ENCODE measurements around the gene NCR1. TPM values are rescaled to one million over a fixed set of nuclear protein-coding genes. Genes with fewer than 3 reads are reported as not detected.
"Not testable (repeated sequence)": the region's sequence is repeated elsewhere in the genome, so short reads cannot be mapped to it uniquely, and the experiment has no call there.

Gene NCR1
- total RNA-seq, 2 experiments from 2014 or later = not detected

DNA sequence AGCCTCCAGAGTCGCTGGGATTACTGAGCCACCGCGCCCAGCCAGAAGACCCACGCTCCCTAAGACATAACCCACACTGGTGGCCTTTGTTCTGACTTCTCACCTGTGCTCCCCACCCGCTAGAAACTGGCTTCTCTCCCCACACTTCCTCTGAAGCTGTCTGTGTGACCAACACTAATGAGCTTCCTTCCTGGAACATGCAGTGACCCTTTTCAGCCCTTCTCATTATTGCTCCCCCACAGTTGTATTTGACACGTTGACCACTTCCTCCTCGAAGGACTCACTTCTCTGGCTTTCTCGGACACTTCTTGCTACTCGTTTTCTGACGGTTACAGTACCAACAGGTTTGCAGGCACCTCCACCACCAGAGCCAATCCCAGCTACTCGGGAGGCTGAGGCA is 10.9 kb downstream of the NCR1 start:
- H3K4me3 Mint-ChIP-seq = no peak overlapping the region
- peaks cover 15% of the 10 kb centered on the region for H3K27me3 Mint-ChIP-seq
- CTCF ChIA-PET = interaction anchor here (1.1 kb wide), 1 partner anchor 36 kb away, joined by 3 read pairs; no protein-coding TSS in a partner anchor
- H3K4me1 Mint-ChIP-seq = no peaks in the 10 kb centered on the region
- POLR2A ChIA-PET = no interaction called here
- ATAC-seq (no peak), DNase-seq (no peak)
- H3K27ac Mint-ChIP-seq = no peak overlapping the region
- H3K9me3 Mint-ChIP-seq (ENCODE audit: low read depth) = no peaks in the 10 kb centered on the region
- H3K36me3 Mint-ChIP-seq (ENCODE audit: low read depth) = no peaks in the 10 kb centered on the region
- intact Hi-C loops (cut with DNase I, micrococcal nuclease) = loop anchor here in 1 of 2 experiments (5.0 kb wide), 1 partner anchor 435 kb away; no protein-coding TSS in a partner anchor

DNA sequence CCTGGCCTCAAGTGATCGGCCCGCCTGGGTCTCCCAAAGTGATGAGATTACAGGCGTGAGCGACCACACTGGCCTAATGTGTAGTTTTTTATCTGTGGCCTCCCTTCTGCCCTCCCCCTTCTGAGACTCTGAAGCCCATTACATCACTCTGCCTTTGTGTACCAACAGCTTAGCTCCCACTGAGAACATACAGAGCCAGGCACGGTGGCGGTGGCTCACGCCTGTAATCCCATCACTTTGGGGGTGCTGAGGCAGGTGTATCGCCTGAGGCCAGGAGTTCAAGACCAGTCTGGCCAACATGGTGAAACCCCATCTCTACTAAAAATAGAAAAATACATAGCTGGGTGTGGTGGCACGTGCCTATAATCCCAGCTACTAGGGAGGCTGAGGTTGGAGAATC is 12.6 kb downstream of the NCR1 start:
- ATAC-seq (no peak), DNase-seq (no peak)
- ChIA-PET POLR2A (no interaction called here), CTCF (interaction anchor here (0.7 kb wide), 1 partner anchor 31 kb away, joined by 4 read pairs; no protein-coding TSS in a partner anchor)
- no peaks in the 10 kb centered on the region for H3K9me3 Mint-ChIP-seq (ENCODE audit: low read depth)
- intact Hi-C loops (cut with DNase I, micrococcal nuclease) = loop anchor here in 1 of 2 experiments (5.0 kb wide), 1 partner anchor 436 kb away; no protein-coding TSS in a partner anchor
- H3K27me3 Mint-ChIP-seq = peaks cover 14% of the 10 kb centered on the region
- no peak overlapping the region for H3K27ac Mint-ChIP-seq
- H3K36me3 Mint-ChIP-seq (ENCODE audit: low read depth) = no peaks in the 10 kb centered on the region
- H3K4me3 Mint-ChIP-seq = no peak overlapping the region
- no peaks in the 10 kb centered on the region for H3K4me1 Mint-ChIP-seq

DNA sequence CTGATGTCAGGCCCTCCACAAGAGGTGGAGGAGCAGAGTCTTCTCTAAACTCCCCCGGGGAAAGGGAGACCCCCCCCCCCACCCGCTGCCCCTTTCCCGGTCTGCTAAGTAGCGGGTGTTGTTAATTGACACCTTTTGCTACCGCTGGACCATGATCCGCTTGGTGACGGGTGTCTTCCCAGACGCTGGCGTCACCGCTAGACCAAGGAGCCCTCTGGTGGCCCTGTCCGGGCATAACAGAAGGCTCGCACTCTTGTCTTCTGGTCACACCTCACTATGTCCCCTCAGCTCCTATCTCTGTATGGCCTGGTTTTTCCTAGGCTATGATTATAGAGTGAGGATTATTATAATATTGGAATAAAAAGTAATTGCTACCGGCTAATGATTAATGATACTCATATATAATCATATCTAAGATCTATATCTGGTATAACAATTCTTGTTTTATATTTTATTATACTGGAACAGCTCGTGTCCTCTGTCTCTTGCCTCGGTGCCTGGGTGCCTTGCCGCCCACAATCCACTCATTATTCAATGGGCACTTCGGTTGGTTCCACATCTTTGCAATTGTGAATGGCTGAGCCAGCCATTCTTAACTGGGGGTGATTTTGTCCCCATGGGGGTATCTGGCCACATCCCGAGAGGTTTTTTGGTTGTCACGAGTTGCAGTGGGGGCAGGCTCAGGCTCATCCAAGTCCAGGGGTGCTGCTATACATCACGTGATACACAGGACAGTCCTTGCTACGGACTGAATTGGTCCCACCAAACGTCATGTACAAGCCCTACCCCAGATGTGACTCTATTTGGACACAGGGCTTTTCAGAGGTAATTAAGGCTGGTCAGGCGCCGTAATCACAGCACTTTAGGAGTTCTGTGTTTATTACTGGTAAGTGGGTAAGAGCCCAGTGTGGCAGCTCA is 14.0 kb downstream of the NCR1 start:
- H3K4me3 Mint-ChIP-seq; H3K27ac Mint-ChIP-seq; H3K9me3 Mint-ChIP-seq (ENCODE audit: low read depth); ATAC-seq; POLR2A ChIA-PET; CTCF ChIA-PET; H3K4me1 Mint-ChIP-seq; H3K36me3 Mint-ChIP-seq (ENCODE audit: low read depth): not testable (repeated sequence)
- intact Hi-C loops (cut with DNase I, micrococcal nuclease) = loop anchor here in 1 of 2 experiments (5.0 to 10.0 kb wide), 2 partner anchors 245 to 438 kb away; no protein-coding TSS in a partner anchor
- H3K27me3 Mint-ChIP-seq = peaks cover 12% of the 10 kb centered on the region
- peak; percentile 38 for DNase-seq

DNA sequence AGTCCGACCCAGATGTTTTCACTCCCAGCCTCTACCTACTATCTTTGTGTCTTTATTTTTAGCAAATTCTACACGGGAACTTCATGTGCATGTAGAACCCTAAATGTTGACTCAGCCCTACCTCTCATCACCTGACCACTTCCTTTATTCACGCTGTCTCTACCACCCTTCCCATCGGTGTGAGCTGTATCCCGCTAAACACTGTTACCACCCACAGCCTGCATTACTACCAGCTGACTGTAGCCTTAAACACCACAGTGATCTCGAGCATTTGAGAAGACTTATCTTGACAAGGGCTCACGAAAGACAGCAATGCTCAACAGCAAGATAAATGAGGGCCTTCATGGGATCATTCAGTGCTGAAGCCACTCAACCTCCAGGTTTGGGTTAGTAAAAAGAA is 15.1 kb downstream of the NCR1 start:
- no peak for DNase-seq
- no peak for ATAC-seq
- H3K4me3 Mint-ChIP-seq = no peak overlapping the region
- no peaks in the 10 kb centered on the region for H3K4me1 Mint-ChIP-seq
- POLR2A ChIA-PET = no interaction called here
- H3K27me3 Mint-ChIP-seq = peaks cover 7% of the 10 kb centered on the region
- no peaks in the 10 kb centered on the region for H3K36me3 Mint-ChIP-seq (ENCODE audit: low read depth)
- intact Hi-C loops (cut with DNase I, micrococcal nuclease) = loop anchor here in 1 of 2 experiments (10.0 kb wide), 1 partner anchor 246 kb away; no protein-coding TSS in a partner anchor
- no peak overlapping the region for H3K27ac Mint-ChIP-seq
- peaks cover 4% of the 10 kb centered on the region for H3K9me3 Mint-ChIP-seq (ENCODE audit: low read depth)
- CTCF ChIA-PET = no interaction called here

DNA sequence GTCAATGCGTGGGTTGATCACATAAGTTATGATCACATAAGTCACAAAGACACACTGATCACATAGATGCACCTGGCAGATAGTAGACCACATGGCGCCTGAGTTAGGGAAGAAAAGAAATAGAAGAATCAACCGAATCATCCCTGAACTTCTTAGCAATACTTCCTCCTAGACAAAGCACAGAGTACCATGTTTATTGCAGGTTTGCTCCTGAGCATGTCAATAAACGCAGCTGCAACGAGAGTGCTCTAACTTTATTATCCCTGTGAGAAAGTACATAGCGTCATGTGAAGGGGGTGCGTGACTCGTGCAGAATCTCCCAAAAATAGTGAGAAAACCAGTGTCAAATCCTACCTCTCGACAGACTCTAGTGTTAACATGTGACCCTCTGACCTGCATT is 17.3 kb downstream of the NCR1 start:
- H3K27ac Mint-ChIP-seq = no peak overlapping the region

DNA sequence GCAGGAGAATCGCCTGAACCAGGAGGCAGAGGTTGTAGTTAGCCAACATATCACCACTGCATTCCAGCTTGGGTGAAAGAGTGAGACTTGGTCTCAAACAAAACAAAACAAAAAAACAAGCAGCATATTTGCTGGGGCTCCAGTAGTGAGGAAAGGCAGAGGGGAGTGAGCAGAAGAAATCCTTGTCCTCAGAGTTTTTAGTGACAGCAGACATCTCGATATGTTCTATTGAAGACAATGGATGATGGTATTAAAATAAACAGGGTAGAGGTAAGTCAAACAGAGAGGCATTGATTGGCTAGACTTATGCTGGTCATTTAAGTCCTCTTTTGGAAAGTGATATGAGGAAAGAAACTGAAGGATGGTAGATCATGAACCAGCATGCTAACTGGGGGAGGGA is 22.4 kb downstream of the NCR1 start:
- Mint-ChIP-seq H3K27me3 (no peaks in the 10 kb centered on the region), H3K4me3 (no peak overlapping the region), H3K27ac (no peak overlapping the region), H3K9me3 (ENCODE audit: low read depth) (peaks cover 12% of the 10 kb centered on the region), H3K36me3 (ENCODE audit: low read depth) (no peaks in the 10 kb centered on the region), H3K4me1 (no peaks in the 10 kb centered on the region)
- DNase-seq = no peak
- POLR2A ChIA-PET = no interaction called here
- CTCF ChIA-PET = no interaction called here
- intact Hi-C loops (cut with DNase I, micrococcal nuclease) = loop anchor here in 1 of 2 experiments (10.0 kb wide), 1 partner anchor 253 kb away; no protein-coding TSS in a partner anchor
- ATAC-seq = no peak

More for the DNA sequence above, 17.3 kb downstream of the NCR1 start:
- ChIA-PET POLR2A (no interaction called here), CTCF (no interaction called here)
- H3K4me3 Mint-ChIP-seq = no peak overlapping the region
- peaks cover 4% of the 10 kb centered on the region for H3K27me3 Mint-ChIP-seq
- no peaks in the 10 kb centered on the region for H3K36me3 Mint-ChIP-seq (ENCODE audit: low read depth)
- peaks cover 6% of the 10 kb centered on the region for H3K9me3 Mint-ChIP-seq (ENCODE audit: low read depth)
- DNase-seq (no peak), ATAC-seq (no peak)
- intact Hi-C loops (cut with DNase I, micrococcal nuclease) = loop anchor here in 1 of 2 experiments (10.0 kb wide), 1 partner anchor 248 kb away; no protein-coding TSS in a partner anchor
- H3K4me1 Mint-ChIP-seq = no peaks in the 10 kb centered on the region

DNA sequence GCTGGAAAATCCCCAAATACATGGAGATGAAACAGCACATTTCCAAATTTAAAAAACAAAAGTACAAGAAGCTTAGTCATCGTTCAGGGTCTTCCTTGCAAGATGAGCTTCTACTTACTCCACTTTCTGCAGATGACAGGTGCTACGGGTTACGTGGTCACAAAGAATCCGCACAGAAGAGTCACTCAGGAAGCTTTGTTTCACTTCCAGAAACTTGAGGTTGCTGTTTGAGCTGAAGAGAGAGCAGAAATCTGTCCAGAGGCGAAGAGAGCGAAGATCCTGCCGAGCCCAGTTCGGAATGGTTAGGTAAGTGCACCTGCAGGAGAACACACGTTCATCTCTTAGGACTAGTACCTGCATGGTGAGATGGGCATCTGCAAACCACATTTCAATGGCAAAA is 32.0 kb downstream of the NCR1 start:
- DNase-seq (peak; percentile 45), ATAC-seq (peak; percentile 87)
- H3K4me3 Mint-ChIP-seq = no peak overlapping the region
- H3K4me1 Mint-ChIP-seq = peaks cover 3% of the 10 kb centered on the region
- intact Hi-C loops (cut with DNase I, micrococcal nuclease) = no loop called here
- POLR2A ChIA-PET = interaction anchor here (0.6 to 1.0 kb wide), 2 partner anchors 78 to 318 kb away, joined by 4 to 6 read pairs; no protein-coding TSS in a partner anchor
- peaks cover 6% of the 10 kb centered on the region for H3K27me3 Mint-ChIP-seq
- H3K9me3 Mint-ChIP-seq (ENCODE audit: low read depth) = no peaks in the 10 kb centered on the region
- H3K36me3 Mint-ChIP-seq (ENCODE audit: low read depth) = no peaks in the 10 kb centered on the region
- CTCF ChIA-PET = no interaction called here
- no peak overlapping the region for H3K27ac Mint-ChIP-seq

DNA sequence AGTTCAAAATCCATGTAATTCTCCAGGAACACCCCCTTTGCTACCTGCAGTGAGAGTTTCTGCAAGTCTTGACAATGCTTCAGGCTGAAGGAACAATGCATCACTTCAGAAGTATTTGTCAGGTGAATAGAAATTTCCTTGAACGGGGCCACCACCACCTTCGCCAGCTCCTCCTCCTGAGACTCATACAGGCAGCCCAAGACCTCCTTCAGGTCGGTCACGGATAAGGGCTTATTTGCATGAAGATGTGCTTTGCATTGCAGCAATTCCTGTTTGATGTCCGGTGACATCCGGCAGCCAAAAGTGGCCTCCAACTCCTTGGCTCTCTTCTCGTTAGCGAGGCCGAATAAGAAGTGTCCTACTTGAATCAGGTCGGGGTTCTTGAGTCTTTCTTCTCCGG is 33.0 kb downstream of the NCR1 start:
- Mint-ChIP-seq H3K4me1 (peaks cover 3% of the 10 kb centered on the region), H3K9me3 (ENCODE audit: low read depth) (no peaks in the 10 kb centered on the region), H3K4me3 (no peak overlapping the region), H3K36me3 (ENCODE audit: low read depth) (no peaks in the 10 kb centered on the region), H3K27me3 (peaks cover 6% of the 10 kb centered on the region), H3K27ac (no peak overlapping the region)
- ChIA-PET CTCF (no interaction called here), POLR2A (no interaction called here)
- intact Hi-C loops (cut with DNase I, micrococcal nuclease) = no loop called here
- ATAC-seq (no peak), DNase-seq (no peak)

DNA sequence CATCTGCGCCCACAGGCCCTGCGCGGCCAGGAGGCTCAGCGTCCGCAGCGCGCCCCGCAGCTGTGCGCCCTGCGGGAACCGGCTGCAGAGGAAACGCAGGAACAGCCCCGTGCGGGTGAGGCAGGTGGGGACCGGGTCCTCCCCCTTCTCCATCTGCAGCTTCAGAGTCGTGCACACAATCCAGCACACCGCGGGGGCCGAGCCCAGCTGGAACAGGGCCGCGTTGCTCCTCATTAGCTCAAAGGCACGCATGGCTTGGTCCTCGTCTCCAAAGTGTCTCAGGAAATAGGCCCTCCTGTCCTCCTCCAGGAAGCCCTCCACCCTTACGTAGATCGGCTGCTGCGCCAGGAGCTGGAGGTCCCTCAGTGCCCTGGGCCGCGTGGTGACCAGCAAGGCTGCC is 33.6 kb downstream of the NCR1 start:
- H3K27ac Mint-ChIP-seq; H3K36me3 Mint-ChIP-seq (ENCODE audit: low read depth); H3K27me3 Mint-ChIP-seq; ATAC-seq; DNase-seq; intact Hi-C loops (cut with DNase I, micrococcal nuclease); H3K9me3 Mint-ChIP-seq (ENCODE audit: low read depth); H3K4me3 Mint-ChIP-seq; CTCF ChIA-PET; POLR2A ChIA-PET; H3K4me1 Mint-ChIP-seq: not testable (repeated sequence)

DNA sequence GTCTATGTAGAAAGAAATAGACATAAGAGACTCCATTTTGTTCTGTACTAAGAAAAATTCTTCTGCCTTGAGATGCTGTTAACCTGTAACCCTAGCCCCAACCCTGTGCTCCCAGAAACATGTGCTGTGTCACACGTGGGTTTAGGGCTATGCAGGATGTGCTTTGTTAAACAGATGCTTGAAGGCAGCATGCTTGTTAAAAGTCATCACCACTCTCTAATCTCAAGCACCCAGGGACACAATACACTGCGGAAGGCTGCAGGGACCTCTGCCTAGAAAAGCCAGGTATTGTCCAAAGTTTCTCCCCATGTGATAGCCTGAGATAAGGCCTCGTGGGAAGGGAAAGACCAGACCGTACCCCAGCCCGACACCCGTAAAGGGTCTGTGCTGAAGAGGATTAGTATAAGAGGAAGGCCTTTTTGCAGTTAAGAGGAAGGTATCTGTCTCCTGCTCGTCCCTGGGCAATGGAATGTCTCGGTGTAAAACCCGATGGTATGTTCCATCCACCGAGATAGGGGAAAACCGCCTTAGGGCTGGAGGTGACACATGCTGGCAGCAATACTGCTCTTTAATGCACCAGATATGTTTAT is 37.9 kb downstream of the NCR1 start:
- H3K27ac Mint-ChIP-seq; DNase-seq; H3K4me1 Mint-ChIP-seq; H3K36me3 Mint-ChIP-seq (ENCODE audit: low read depth); CTCF ChIA-PET; H3K4me3 Mint-ChIP-seq; H3K9me3 Mint-ChIP-seq (ENCODE audit: low read depth); POLR2A ChIA-PET; H3K27me3 Mint-ChIP-seq; ATAC-seq; intact Hi-C loops (cut with DNase I, micrococcal nuclease): not testable (repeated sequence)

DNA sequence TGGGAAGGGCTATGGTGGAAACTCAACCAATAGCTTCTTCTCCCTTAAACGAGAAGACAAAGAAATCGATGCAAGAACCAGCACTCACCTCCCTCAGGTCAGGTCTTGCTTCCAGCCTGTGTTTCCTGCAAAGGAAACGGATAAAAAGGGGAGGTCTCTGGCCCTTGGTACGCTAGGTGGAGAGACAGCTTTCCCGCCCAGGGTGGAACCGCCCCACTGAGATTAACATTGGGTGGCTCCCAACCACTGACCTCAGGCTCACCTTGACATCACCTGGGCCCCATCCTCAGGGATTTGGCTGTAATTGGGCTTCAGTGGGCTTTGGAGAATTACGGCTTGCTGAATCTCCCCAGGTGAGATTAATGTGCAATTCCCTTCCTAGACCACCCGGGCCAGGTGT is 41.4 kb downstream of the NCR1 start, which contains the start of gene NLRP7:
Gene NLRP7, minus strand, starts transcription at position 150 of the 400 bp plus-strand sequence.
- no peaks in the 10 kb centered on the region for H3K36me3 Mint-ChIP-seq (ENCODE audit: low read depth)
- H3K9me3 Mint-ChIP-seq (ENCODE audit: low read depth) = no peaks in the 10 kb centered on the region
- H3K27ac Mint-ChIP-seq = no peak within 1 kb of the TSS
- ATAC-seq = no peak
- peaks cover 2% of the 10 kb centered on the region for H3K27me3 Mint-ChIP-seq
- H3K4me3 Mint-ChIP-seq = no peak within 1 kb of the TSS
- CTCF ChIA-PET = no interaction called here
- POLR2A ChIA-PET = no interaction called here
- DNase-seq = no peak
- intact Hi-C loops (cut with DNase I, micrococcal nuclease) = no loop called here
- no peaks in the 10 kb centered on the region for H3K4me1 Mint-ChIP-seq
